Smooth muscle cell (in vitro differentiated cells): Measurements from ENCODE around the gene SRSF3. TPM values are rescaled to one million over a fixed set of nuclear protein-coding genes. Genes with fewer than 3 reads are reported as not detected.
"Not testable (repeated sequence)": the region's sequence is repeated elsewhere in the genome, so short reads cannot be mapped to it uniquely, and the experiment has no call there.

Experiments
- DNase-seq: peaks from one replicate; lab custom pipeline; 2025; ENCODE audit not compliant: unreplicated experiment; lab: John Stamatoyannopoulos, UW
- H2AFZ ChIP-seq: fragments of 200-600 bp; sonication (generic); 2 replicates; pipeline ENCODE4 v1.6.0; 2016; ENCODE audit warnings: antibody characterized with exemption, low read depth, mild to moderate bottlenecking
- H3F3A ChIP-seq: fragments of 200-600 bp; sonication (generic); 2 replicates; pipeline ENCODE4 v1.6.0; 2017; ENCODE audit warnings: antibody characterized with exemption, low read depth
- H3K27ac ChIP-seq: fragments of 200-600 bp; sonication (generic); 2 replicates; pipeline ENCODE4 v1.5.1; 2016; ENCODE audit warnings: low read depth, mild to moderate bottlenecking
- H3K27me3 ChIP-seq: fragments of 200-600 bp; sonication (generic); 2 replicates; pipeline ENCODE4 v1.6.1; 2016; ENCODE audit warnings: low read depth, mild to moderate bottlenecking
- H3K36me3 ChIP-seq: fragments of 200-600 bp; sonication (generic); 2 replicates; pipeline ENCODE4 v1.5.1; 2016; ENCODE audit warnings: low read depth
- H3K4me1 ChIP-seq: fragments of 200-600 bp; sonication (generic); 2 replicates; pipeline ENCODE4 v1.5.1; 2016; ENCODE audit warnings: low read depth
- H3K4me2 ChIP-seq: fragments of 200-600 bp; sonication (generic); 2 replicates; pipeline ENCODE4 v1.6.0; 2016; ENCODE audit warnings: mild to moderate bottlenecking
- H3K4me3 ChIP-seq: fragments of 200-600 bp; sonication (generic); 2 replicates; pipeline ENCODE4 v1.5.1; 2016; ENCODE audit warnings: mild to moderate bottlenecking
- H3K79me2 ChIP-seq: fragments of 200-600 bp; sonication (generic); 2 replicates; pipeline ENCODE4 v1.6.0; 2016; ENCODE audit warnings: low read depth, mild to moderate bottlenecking
- H3K9ac ChIP-seq: fragments of 200-600 bp; sonication (generic); 2 replicates; pipeline ENCODE4 v1.6.0; 2016; ENCODE audit warnings: low read depth
- H3K9me3 ChIP-seq: fragments of 200-600 bp; sonication (generic); replicated peaks from 2 replicates; pipeline ENCODE4 v1.5.1; 2016; ENCODE audit warnings: low read depth
- H4K20me1 ChIP-seq: fragments of 200-600 bp; sonication (generic); 2 replicates; pipeline ENCODE4 v1.6.0; 2016; ENCODE audit warnings: low read depth
- CTCF ChIP-seq: fragments of 200-600 bp; sonication (generic); IDR thresholded peaks from 2 replicates; pipeline ENCODE4 v1.5.1; 2017; ENCODE audit warnings: borderline replicate concordance, mild to moderate bottlenecking, antibody characterized with exemption; ENCODE audit not compliant: insufficient read depth, poor library complexity, severe bottlenecking
- WGBS: methylation state at CpG from one replicate; pipeline ENCODE4 v1.1.7; 2016; ENCODE audit warnings: low lambda C conversion rate; 5-methylcytosine and 5-hydroxymethylcytosine counted together
- polyA plus RNA-seq: library from polyadenylated mRNA; unstranded; fragments of >200 nt; fragmentation: Nextera tagmentation; extraction: Ambion mirVana; gene quantifications from 2 replicates; pipeline ENCODE4 v1.2.1, GENCODE V29; 2016
- total RNA-seq: library from RNA; depleted of rRNA; stranded (reverse); fragments of >200 nt; gene quantifications from 2 replicates; pipeline ENCODE4 v1.2.3, GENCODE V29; 2014

Gene SRSF3
- total and polyA plus RNA-seq, 2 experiments from 2014 or later, result 158 to 179 TPM

- DNase-seq, result no peak
- H3K4me1 ChIP-seq, result peaks cover 38% of the 10 kb centered on the region
- no peaks in the 10 kb centered on the region for H3K27me3 ChIP-seq
- peaks cover 100% of the 10 kb centered on the region for H4K20me1 ChIP-seq
- peaks cover 81% of the 10 kb centered on the region for H3K79me2 ChIP-seq
- H3K4me3 ChIP-seq, result no peak overlapping the region
- peaks cover 49% of the 10 kb centered on the region for H3K36me3 ChIP-seq
- H3F3A ChIP-seq, result peaks cover 89% of the 10 kb centered on the region
- H3K27ac ChIP-seq, result peak overlapping the region; percentile 67
- TF ChIP-seq CTCF, result no peak
- no peak overlapping the region for H2AFZ ChIP-seq
- peak overlapping the region; percentile 7 for H3K4me2 ChIP-seq
- WGBS, result 91% methylated on average over 6 of the region's 6 CpGs
- no peaks in the 10 kb centered on the region for H3K9me3 ChIP-seq
- no peak overlapping the region for H3K9ac ChIP-seq
These were observed 10.2 kb downstream of the SRSF3 start for GRCh38 chr6:36604090-36605060.

- H3K9me3 ChIP-seq, result no peaks in the 10 kb centered on the region
- H4K20me1 ChIP-seq, result peaks cover 100% of the 10 kb centered on the region
- H3K9ac ChIP-seq, result no peak overlapping the region
- TF ChIP-seq CTCF, result no peak
- peaks cover 32% of the 10 kb centered on the region for H3K4me1 ChIP-seq
- peaks cover 91% of the 10 kb centered on the region for H3F3A ChIP-seq
- 87% methylated on average over 5 of the region's 5 CpGs for WGBS
- DNase-seq, result no peak
- H2AFZ ChIP-seq, result no peak overlapping the region
- peak overlapping the region; percentile 67 for H3K27ac ChIP-seq
- no peak overlapping the region for H3K4me3 ChIP-seq
- peaks cover 73% of the 10 kb centered on the region for H3K79me2 ChIP-seq
- peak overlapping the region; percentile 15 for H3K4me2 ChIP-seq
- peaks cover 43% of the 10 kb centered on the region for H3K36me3 ChIP-seq
- H3K27me3 ChIP-seq, result no peaks in the 10 kb centered on the region
These were observed 11.0 kb downstream of the SRSF3 start for GRCh38 chr6:36605143-36605542.

- no peak for DNase-seq
- Histone ChIP-seq H3K4me2 (peak overlapping the region; percentile 15), H3K9ac (no peak overlapping the region), H3K9me3 (no peaks in the 10 kb centered on the region), H3K36me3 (peaks cover 38% of the 10 kb centered on the region), H2AFZ (no peak overlapping the region), H3K4me3 (no peak overlapping the region), H3F3A (peaks cover 92% of the 10 kb centered on the region), H3K27ac (peak overlapping the region; percentile 67), H3K27me3 (no peaks in the 10 kb centered on the region), H3K79me2 (peaks cover 67% of the 10 kb centered on the region), H4K20me1 (peaks cover 100% of the 10 kb centered on the region), H3K4me1 (peaks cover 25% of the 10 kb centered on the region)
- WGBS, result 46% methylated on average over 7 of the region's 7 CpGs
- no peak for TF ChIP-seq CTCF
These were observed 11.6 kb downstream of the SRSF3 start for GRCh38 chr6:36605560-36606391.

GRCh38 chr6:36607305-36607682 is 13.1 kb downstream of the SRSF3 start:
- H3K4me3 ChIP-seq, H3K27me3 ChIP-seq, DNase-seq, H3K4me2 ChIP-seq, H2AFZ ChIP-seq, H3K9ac ChIP-seq, H3K9me3 ChIP-seq: not testable (repeated sequence)
- 92% methylated on average over 8 of the region's 8 CpGs for WGBS
- Histone ChIP-seq H3K27ac (peak overlapping the region; percentile 67), H3K79me2 (peaks cover 52% of the 10 kb centered on the region), H4K20me1 (peaks cover 100% of the 10 kb centered on the region), H3F3A (peaks cover 92% of the 10 kb centered on the region), H3K36me3 (peaks cover 33% of the 10 kb centered on the region), H3K4me1 (peaks cover 13% of the 10 kb centered on the region)
